ENCODE data around the gene PAX3.

The PAX3 gene

GRCh38 chr2:222298311-222299150 is at the start of gene PAX3:
TSS of gene PAX3 (minus strand) at chr2:222298998. CDS start at chr2:222298615, 383 bp downstream.
- DNase-seq, result peak; percentile 62

- DNase-seq, result no peak
These were observed 42.5 kb upstream of the PAX3 start for GRCh38 chr2:222341331-222341730.

- no peak for DNase-seq
These were observed 39.6 kb upstream of the PAX3 start for GRCh38 chr2:222338374-222338773.

GRCh38 chr2:222336931-222337330 is 38.1 kb upstream of the PAX3 start:
- DNase-seq, result no peak

- DNase-seq, result no peak
These were observed 37.6 kb upstream of the PAX3 start for GRCh38 chr2:222336442-222336841.

GRCh38 chr2:222334914-222335313 is 36.1 kb upstream of the PAX3 start:
- no peak for DNase-seq

- DNase-seq, result no peak
These were observed 34.6 kb upstream of the PAX3 start for GRCh38 chr2:222333397-222333796.

GRCh38 chr2:222332116-222332515 is 33.3 kb upstream of the PAX3 start:
- no peak for DNase-seq

GRCh38 chr2:222330910-222331309 is 32.1 kb upstream of the PAX3 start:
- no peak for DNase-seq

- no peak for DNase-seq
These were observed 23.4 kb upstream of the PAX3 start for GRCh38 chr2:222322236-222322635.

- DNase-seq, result peak; percentile 68
These were observed 21.9 kb upstream of the PAX3 start for GRCh38 chr2:222320436-222321395.

GRCh38 chr2:222319586-222320435 is 21.0 kb upstream of the PAX3 start:
- DNase-seq, result no peak

GRCh38 chr2:222318712-222319585 is 20.2 kb upstream of the PAX3 start:
- DNase-seq, result peak; percentile 59

GRCh38 chr2:222318026-222318711 is 19.4 kb upstream of the PAX3 start:
- peak; percentile 80 for DNase-seq

GRCh38 chr2:222315443-222316121 is 16.8 kb upstream of the PAX3 start:
- no peak for DNase-seq

- DNase-seq, result no peak
These were observed 15.0 kb upstream of the PAX3 start for GRCh38 chr2:222313816-222314215.

- DNase-seq, result peak; percentile 33
These were observed 13.4 kb upstream of the PAX3 start for GRCh38 chr2:222311978-222312738.

- peak; percentile 30 for DNase-seq
These were observed 12.7 kb upstream of the PAX3 start for GRCh38 chr2:222311319-222311977.

GRCh38 chr2:222310747-222311318 is 12.0 kb upstream of the PAX3 start:
- no peak for DNase-seq

Data from left hindlimb (tissue), 1 donor.